GM12878 (cell line): ENCODE measurements around the gene TEDC1. TPM values are rescaled to one million over a fixed set of nuclear protein-coding genes. Genes with fewer than 3 reads are reported as not detected.

Source experiments
- CEBPZ ChIP-seq: fragments of 150-350 bp; IDR thresholded peaks from 2 replicates; pipeline ENCODE4 v1.6.1; 2016; ENCODE audit warnings: low read depth, low read length
- CREB1 ChIP-seq: IDR thresholded peaks from 2 replicates; pipeline ENCODE4 v1.6.1; 2012; ENCODE audit warnings: low read depth, mild to moderate bottlenecking, inconsistent platforms
- CTCF ChIP-seq, 3 experiments: IDR thresholded peaks in 2 of 3; conservative IDR thresholded peaks in 1 of 3; 2 replicates each; pipeline ENCODE4 v1.5.1; 2011; ENCODE audit warnings: low read depth in 3 of 3, low read length in 3 of 3, mild to moderate bottlenecking in 3 of 3, control low read depth in 2 of 3, moderate library complexity in 2 of 3, inconsistent platforms in 1 of 3, mixed read lengths in 1 of 3; ENCODE audit not compliant: control insufficient read depth in 2 of 3, insufficient read depth in 1 of 3; ENCODE audit errors: extremely low read depth in 1 of 3
- HCFC1 ChIP-seq: fragments of 150-350 bp; IDR thresholded peaks from 2 replicates; pipeline ENCODE4 v1.6.1; 2014; ENCODE audit warnings: low read length
- HSF1 ChIP-seq: fragments of 150-350 bp; IDR thresholded peaks from 2 replicates; pipeline ENCODE4 v1.6.1; 2014; ENCODE audit warnings: mild to moderate bottlenecking, low read depth, low read length
- IRF4 ChIP-seq: IDR thresholded peaks from 2 replicates; pipeline ENCODE4 v1.6.1; 2011; ENCODE audit warnings: low read depth, low read length
- MLLT1 ChIP-seq: fragments of 450-650 bp; IDR thresholded peaks from 2 replicates; pipeline ENCODE4 v1.6.1; 2016; ENCODE audit warnings: mild to moderate bottlenecking
- POLR2A ChIP-seq: IDR thresholded peaks from 2 replicates; pipeline ENCODE4 v1.6.1; 2011; ENCODE audit warnings: low read depth, mild to moderate bottlenecking, low read length
- POLR2AphosphoS2 ChIP-seq: IDR thresholded peaks from 2 replicates; pipeline ENCODE4 v1.6.1; 2011; ENCODE audit warnings: low read depth, mild to moderate bottlenecking, low read length, improper control_type of control experiment, moderate library complexity
- polyA plus RNA-seq, 11 experiments: library from polyadenylated mRNA; depleted of rRNA in 4 of 11; unstranded in 6 of 11; stranded (reverse) in 5 of 11; fragments of >200 nt; fragmentation: Nextera tagmentation in 4 of 11; fragmentation: Illumina TruSeq in 1 of 11; extraction: Ambion mirVana in 4 of 11; extraction: Trizol in 1 of 11; gene quantifications; 1 replicate in 1 of 11; 2 replicates in 10 of 11; pipeline versions ENCODE4 v1.2.1 to v1.2.3, GENCODE V29; 2011 to 2016; ENCODE audit warnings: inconsistent platforms in 2 of 11, missing spikeins in 2 of 11, low read depth in 1 of 11
- total RNA-seq, 4 experiments: library from RNA; depleted of rRNA in 3 of 4; stranded (reverse); fragments of >200 nt in 3 of 4; fragmentation: Illumina TruSeq in 1 of 4; extraction: Trizol in 1 of 4; gene quantifications; 2 replicates each; pipeline versions ENCODE4 v1.2.1 to v1.2.3, GENCODE V29; 2013 to 2021

Gene TEDC1
- total and polyA plus RNA-seq, 10 of the 15 experiments (the other 5 are each of a cell fraction or from before 2014, with no cell fraction given): 0.19 to 34.2 (median 14.5) TPM

- no peak for TF ChIP-seq CTCF (IDR thresholded peaks at IDR 0.05 in 2 of 3, conservative IDR thresholded peaks at IDR 0.05 in 1 of 3; ENCODE audit: control insufficient read depth in 2 of 3, extremely low read depth in 1 of 3, insufficient read depth in 1 of 3, low read depth in 3 of 3, low read length in 3 of 3)
- no peak for TF ChIP-seq POLR2AphosphoS2
- no peak for TF ChIP-seq HCFC1
- TF ChIP-seq IRF4: no peak
- TF ChIP-seq CREB1: no peak
- no peak for TF ChIP-seq HSF1
- no peak for TF ChIP-seq CEBPZ
- TF ChIP-seq MLLT1: no peak
- no peak for TF ChIP-seq POLR2A
Observed at GRCh38 chr14:105449276-105450122, 41.5 kb upstream of the TEDC1 start (continued).
